Spleen (tissue), 11 donors: Measurements from ENCODE around the gene GOLIM4. TPM values are rescaled to one million over a fixed set of nuclear protein-coding genes. Genes with fewer than 3 reads are reported as not detected.

Source experiments
- DNase-seq: peaks from one replicate; pipeline ENCODE4 v3.0.0-alpha.2; 2020
- H3K27ac ChIP-seq, 8 donors: fragments of 200-600 bp; sonication (generic) in 7 of 8; 1 replicate in 4 of 8; 2 replicates in 4 of 8; pipeline versions ENCODE4 v1.5.0 to v1.8.0; 2016 to 2021; ENCODE audit warnings: inconsistent platforms in 4 of 8, mild to moderate bottlenecking in 4 of 8, moderate library complexity in 1 of 8
- H3K27me3 ChIP-seq, 7 donors: fragments of 200-600 bp; sonication (generic) in 6 of 7; replicated peaks in 1 of 7; 1 replicate in 4 of 7; 2 replicates in 3 of 7; pipeline versions ENCODE4 v1.5.0 to v1.8.0; 2016 to 2021; ENCODE audit warnings: inconsistent platforms in 3 of 7, mild to moderate bottlenecking in 1 of 7
- H3K36me3 ChIP-seq, 6 donors: fragments of 200-600 bp; sonication (generic) in 5 of 6; 1 replicate in 4 of 6; 2 replicates in 2 of 6; pipeline versions ENCODE4 v1.5.0 to v1.8.0; 2016 to 2021; ENCODE audit warnings: inconsistent platforms in 2 of 6
- H3K4me1 ChIP-seq, 6 donors: fragments of 200-600 bp; sonication (generic) in 5 of 6; 1 replicate in 3 of 6; 2 replicates in 3 of 6; pipeline versions ENCODE4 v1.5.0 to v1.8.0; 2016 to 2021; ENCODE audit warnings: inconsistent platforms in 3 of 6
- H3K4me3 ChIP-seq, 8 donors: fragments of 200-600 bp; sonication (generic) in 7 of 8; 1 replicate in 4 of 8; 2 replicates in 4 of 8; pipeline versions ENCODE4 v1.5.0 to v1.8.0; 2016 to 2021; ENCODE audit warnings: inconsistent platforms in 4 of 8, mild to moderate bottlenecking in 4 of 8, moderate library complexity in 2 of 8
- H3K9me3 ChIP-seq, 8 donors: fragments of 200-600 bp; sonication (generic) in 7 of 8; 1 replicate in 4 of 8; 2 replicates in 4 of 8; pipeline versions ENCODE4 v1.5.0 to v1.8.0; 2016 to 2021; ENCODE audit warnings: inconsistent platforms in 4 of 8
- POLR2A ChIP-seq, 3 donors: fragments of 450-650 bp; IDR thresholded peaks; one replicate each; pipeline ENCODE4 v1.5.1; 2017; ENCODE audit warnings: antibody characterized with exemption in 3 of 3, mild to moderate bottlenecking in 1 of 3
- POLR2AphosphoS5 ChIP-seq, 3 donors: sonication (generic); formaldehyde crosslinking; IDR thresholded peaks; one replicate each; pipeline ENCODE4 v1.5.1; 2017; ENCODE audit warnings: antibody characterized with exemption in 3 of 3
- WGBS, 5 donors: extraction: QIAGEN DNeasy Blood & Tissue Kit in 3 of 5; methylation state at CpG; one replicate each; pipeline versions ENCODE4 v1.1.5 to v1.1.7; 2013 to 2018; 5-methylcytosine and 5-hydroxymethylcytosine counted together
- intact Hi-C: fragments of 100-400 bp; cut with DNase I; formaldehyde crosslinking; loops from one replicate; pipeline ENCODE4 v1.15.0; 2023; ENCODE audit warnings: low total_unique reads
- polyA plus RNA-seq, 3 donors: library from polyadenylated mRNA; stranded (reverse); fragments of 200-250 nt; gene quantifications; one replicate each; pipeline ENCODE4 v1.2.1, GENCODE V29; 2013
- total RNA-seq, 7 donors: library from RNA; depleted of rRNA in 3 of 7; stranded (reverse); fragments of >200 nt in 3 of 7; fragmentation: NEBNext Ultra II Directional in 4 of 7; extraction: Animal tissue kit (Norgen Biotek cat#: 25700) in 4 of 7; gene quantifications; one replicate each; pipeline versions ENCODE4 v1.1.0 to v1.2.1, GENCODE V29; 2016 to 2021
- TF ChIP-seq, protein P1 (sequence below), 11 experiments: fragments of 200-600 bp in 7 of 11; fragments of 450-650 bp in 4 of 11; sonication (generic) in 4 of 11; IDR thresholded peaks in 8 of 11; conservative IDR thresholded peaks in 3 of 11; 1 replicate in 7 of 11; 2 replicates in 4 of 11; pipeline versions ENCODE4 v1.4.0 to v1.8.0; 2016 to 2021; ENCODE audit warnings: antibody characterized with exemption in 11 of 11, inconsistent platforms in 4 of 11, mild to moderate bottlenecking in 1 of 11
- donor health status: healthy with polysubstance abuse.
- donor health status: DM: no; HTN: no; CAD: no; lungs with moderate emphysema.
- donor health status: DM: no; HTN: no; CAD: no.
- donor health status: Bipolar disorder and iron deficiency.
- donor health status: healthy.
- donor health status: DM: no; HTN: no; CAD: no.
- donor health status: DM: yes; HTN: yes; CAD: no.

Gene GOLIM4
- total and polyA plus RNA-seq, 10 donors: 5.5 to 44.8 (median 23.1) TPM

DNA sequence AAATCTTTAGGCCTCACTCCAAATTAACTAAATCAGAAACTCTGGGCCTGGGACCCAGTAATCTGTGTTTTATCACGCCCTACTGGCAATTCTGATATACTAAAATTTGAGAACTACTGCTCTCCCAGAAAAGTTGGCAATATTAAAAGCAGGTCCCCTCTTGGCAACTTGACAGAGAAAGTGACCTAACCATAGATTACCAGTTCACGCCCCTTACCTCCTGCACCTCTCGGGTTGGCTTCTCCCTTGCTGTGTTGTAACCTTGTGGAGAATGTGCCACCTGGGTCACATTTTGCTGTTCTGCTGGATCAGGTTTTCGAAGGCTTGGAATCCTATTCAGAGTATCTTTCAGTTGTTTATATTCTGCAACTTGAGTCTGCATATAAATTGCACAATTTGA, 59.1 kb downstream of the GOLIM4 start:
- Histone ChIP-seq H3K4me1 (no peaks in the 10 kb centered on the region), H3K9me3 (no peaks in the 10 kb centered on the region), H3K27me3 (no peaks in the 10 kb centered on the region), H3K27ac (no peak overlapping the region), H3K36me3 (peaks cover 0 to 70% (median 17%) of the 10 kb centered on the region in 6 donors), H3K4me3 (no peak overlapping the region)
- no peak for TF ChIP-seq POLR2AphosphoS5 (IDR thresholded peaks at IDR 0.05)
- no peak for TF ChIP-seq POLR2A (IDR thresholded peaks at IDR 0.05)
- TF ChIP-seq, protein P1, sequence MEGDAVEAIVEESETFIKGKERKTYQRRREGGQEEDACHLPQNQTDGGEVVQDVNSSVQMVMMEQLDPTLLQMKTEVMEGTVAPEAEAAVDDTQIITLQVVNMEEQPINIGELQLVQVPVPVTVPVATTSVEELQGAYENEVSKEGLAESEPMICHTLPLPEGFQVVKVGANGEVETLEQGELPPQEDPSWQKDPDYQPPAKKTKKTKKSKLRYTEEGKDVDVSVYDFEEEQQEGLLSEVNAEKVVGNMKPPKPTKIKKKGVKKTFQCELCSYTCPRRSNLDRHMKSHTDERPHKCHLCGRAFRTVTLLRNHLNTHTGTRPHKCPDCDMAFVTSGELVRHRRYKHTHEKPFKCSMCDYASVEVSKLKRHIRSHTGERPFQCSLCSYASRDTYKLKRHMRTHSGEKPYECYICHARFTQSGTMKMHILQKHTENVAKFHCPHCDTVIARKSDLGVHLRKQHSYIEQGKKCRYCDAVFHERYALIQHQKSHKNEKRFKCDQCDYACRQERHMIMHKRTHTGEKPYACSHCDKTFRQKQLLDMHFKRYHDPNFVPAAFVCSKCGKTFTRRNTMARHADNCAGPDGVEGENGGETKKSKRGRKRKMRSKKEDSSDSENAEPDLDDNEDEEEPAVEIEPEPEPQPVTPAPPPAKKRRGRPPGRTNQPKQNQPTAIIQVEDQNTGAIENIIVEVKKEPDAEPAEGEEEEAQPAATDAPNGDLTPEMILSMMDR (IDR thresholded peaks at IDR 0.05 in 8 of 11, conservative IDR thresholded peaks at IDR 0.05 in 3 of 11): no peak
- intact Hi-C loops: no loop called here
- WGBS, 5 donors: 93 to 97% (median 96%) methylated on average over 4 of the region's 4 CpGs
- no peak for DNase-seq

DNA sequence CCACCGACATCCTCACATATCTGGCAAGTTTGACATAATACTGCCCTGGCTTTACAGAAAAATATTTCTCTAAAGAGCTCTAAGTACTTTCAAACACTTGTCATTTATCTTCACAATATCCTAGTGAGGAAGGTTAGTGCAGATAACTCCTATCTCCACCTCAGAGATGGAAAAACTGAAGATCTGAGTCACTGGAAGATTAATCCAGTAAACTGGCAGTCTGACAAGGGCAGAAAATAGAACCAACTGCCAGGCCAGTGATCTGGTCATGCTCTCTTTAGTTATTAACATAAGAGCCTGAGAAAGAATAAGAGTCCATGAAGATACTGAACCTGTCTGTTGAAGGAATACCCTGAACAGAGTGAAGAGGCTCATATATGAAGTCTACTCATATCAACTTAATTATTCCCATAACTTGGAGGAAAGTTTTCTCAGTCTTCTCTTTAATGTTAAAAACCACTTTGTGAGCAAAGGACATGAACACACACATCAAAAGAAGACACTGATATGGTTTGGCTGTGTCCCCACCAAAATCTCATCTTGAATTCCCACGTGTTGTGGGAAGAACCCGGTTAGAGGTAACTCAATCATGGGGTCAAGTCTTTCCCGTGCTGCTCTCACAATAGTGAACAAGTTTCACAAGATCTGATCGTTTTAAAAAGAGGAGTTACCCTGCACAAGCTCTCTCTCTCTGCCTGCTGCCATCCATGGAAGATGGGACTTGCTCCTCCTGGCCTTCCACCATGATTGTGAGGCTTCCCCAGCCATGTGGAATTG, 61.4 kb downstream of the GOLIM4 start:
- intact Hi-C loops: no loop called here
- 80 to 91% (median 90%) methylated on average over 5 of the region's 5 CpGs for WGBS, 5 donors

DNA sequence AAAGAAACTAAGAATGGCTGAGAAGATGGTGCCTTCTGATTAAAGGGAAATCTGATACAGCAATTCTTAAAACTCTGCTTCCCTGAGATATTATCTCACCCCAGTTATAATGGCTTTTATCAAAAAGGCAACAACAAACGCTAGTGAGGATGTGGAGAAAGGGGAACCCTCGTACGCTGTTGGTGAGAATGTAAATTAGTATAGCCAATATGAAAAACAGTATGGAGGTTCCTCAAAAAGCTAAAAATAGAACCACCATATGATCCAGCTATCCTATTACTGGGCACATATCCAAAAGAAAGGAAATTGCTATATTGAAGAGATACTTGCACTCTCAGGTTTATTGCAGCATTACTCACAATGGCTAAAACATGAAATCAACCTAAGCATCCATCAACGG, 65.1 kb downstream of the GOLIM4 start:
- peaks cover 0 to 84% (median 23%) of the 10 kb centered on the region in 6 donors for H3K36me3 ChIP-seq
- 53 to 78% (median 70%) methylated on average over 4 of the region's 4 CpGs for WGBS, 5 donors
- no peaks in the 10 kb centered on the region for H3K4me1 ChIP-seq
- intact Hi-C loops: no loop called here
- no peaks in the 10 kb centered on the region for H3K27me3 ChIP-seq
- H3K27ac ChIP-seq: no peak overlapping the region
- DNase-seq: no peak
- H3K9me3 ChIP-seq: no peaks in the 10 kb centered on the region
- no peak overlapping the region for H3K4me3 ChIP-seq
- TF ChIP-seq, protein P1 (IDR thresholded peaks at IDR 0.05 in 8 of 11, conservative IDR thresholded peaks at IDR 0.05 in 3 of 11): no peak
- TF ChIP-seq POLR2A (IDR thresholded peaks at IDR 0.05) (no peak), POLR2AphosphoS5 (IDR thresholded peaks at IDR 0.05) (no peak)

More for the DNA sequence above, 61.4 kb downstream of the GOLIM4 start:
- no peak overlapping the region for H3K27ac ChIP-seq
- H3K4me3 ChIP-seq: no peak overlapping the region
- H3K4me1 ChIP-seq: no peaks in the 10 kb centered on the region
- no peaks in the 10 kb centered on the region for H3K9me3 ChIP-seq
- DNase-seq: no peak
- peaks cover 0 to 78% (median 24%) of the 10 kb centered on the region in 6 donors for H3K36me3 ChIP-seq
- H3K27me3 ChIP-seq: no peaks in the 10 kb centered on the region
- TF ChIP-seq POLR2AphosphoS5 (IDR thresholded peaks at IDR 0.05): no peak
- TF ChIP-seq, protein P1 (IDR thresholded peaks at IDR 0.05 in 8 of 11, conservative IDR thresholded peaks at IDR 0.05 in 3 of 11): no peak
- no peak for TF ChIP-seq POLR2A (IDR thresholded peaks at IDR 0.05)

DNA sequence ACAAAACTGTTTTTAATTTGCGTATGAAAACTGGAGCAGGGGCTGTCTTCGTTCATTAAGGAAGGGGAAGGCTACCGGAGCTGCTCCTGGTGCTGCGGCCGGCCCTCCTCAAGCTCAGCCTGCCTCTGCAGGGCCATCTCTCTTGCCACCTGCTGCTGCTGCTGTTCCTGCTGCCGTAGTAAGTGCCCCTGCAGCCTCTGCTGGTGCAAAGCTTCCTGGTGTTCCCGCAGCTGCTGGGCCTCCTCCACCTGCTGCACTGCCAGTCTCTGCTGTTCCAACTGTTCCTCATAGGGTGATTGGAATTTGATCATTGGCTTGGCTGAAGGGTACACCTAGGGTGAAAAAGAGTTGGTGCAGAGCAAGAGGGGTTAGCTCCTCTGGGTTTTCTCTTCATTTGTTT, 66.0 kb downstream of the GOLIM4 start:
- Histone ChIP-seq H3K27ac (no peak overlapping the region), H3K9me3 (no peaks in the 10 kb centered on the region), H3K36me3 (peaks cover 0 to 83% (median 21%) of the 10 kb centered on the region in 6 donors), H3K27me3 (no peaks in the 10 kb centered on the region), H3K4me3 (no peak overlapping the region), H3K4me1 (no peaks in the 10 kb centered on the region)
- no peak for DNase-seq
- intact Hi-C loops: no loop called here
- WGBS, 5 donors: 92 to 96% (median 94%) methylated on average over 7 of the region's 7 CpGs
- no peak for TF ChIP-seq POLR2A (IDR thresholded peaks at IDR 0.05)
- TF ChIP-seq POLR2AphosphoS5 (IDR thresholded peaks at IDR 0.05): no peak
- TF ChIP-seq, protein P1 (IDR thresholded peaks at IDR 0.05 in 8 of 11, conservative IDR thresholded peaks at IDR 0.05 in 3 of 11): no peak
